Activated CD8-positive, alpha-beta T cell treated with anti-CD3 and anti-CD28 coated beads, Interleukin-2, amount 10 ng/mL, durations not matched to agents 7 days and 5 days (primary cell): Measurements from ENCODE around the gene NRP1. TPM values are rescaled to one million over a fixed set of nuclear protein-coding genes. Genes with fewer than 3 reads are reported as not detected.

Experiments
- ATAC-seq: fragments of 150-1000 bp; cut with Tn5 transposase; one replicate; pipeline ENCODE4 v1.10.0; 2021; ENCODE audit warnings: moderate library complexity
- CTCF ChIA-PET: fragments of 350-600 bp; sonication (Branson Sonifier 250); formaldehyde crosslinking; loops from one replicate; lab custom pipeline; 2021; ENCODE audit warnings: antibody characterized with exemption; lab: Charles Lee
- POLR2A ChIA-PET: fragments of 350-600 bp; sonication (Branson Sonifier 250); formaldehyde crosslinking; loops from one replicate; lab custom pipeline; 2021; ENCODE audit warnings: antibody characterized with exemption; lab: Charles Lee
- DNase-seq: peaks from one replicate; pipeline ENCODE4 v3.0.0-alpha.2; 2020
- H3K27ac Mint-ChIP-seq: one replicate; pipeline ENCODE4 v1.8.0; 2021; ENCODE audit warnings: mild to moderate bottlenecking, mixed read lengths
- H3K27me3 Mint-ChIP-seq: one replicate; pipeline ENCODE4 v1.8.0; 2021; ENCODE audit warnings: low read depth, mixed read lengths
- H3K36me3 Mint-ChIP-seq: one replicate; pipeline ENCODE4 v1.8.0; 2021; ENCODE audit warnings: low read depth, mixed read lengths
- H3K4me1 Mint-ChIP-seq: one replicate; pipeline ENCODE4 v1.8.0; 2021; ENCODE audit warnings: low read depth, mixed read lengths
- H3K4me3 Mint-ChIP-seq: one replicate; pipeline ENCODE4 v1.8.0; 2021; ENCODE audit warnings: mild to moderate bottlenecking, mixed read lengths
- H3K9me3 Mint-ChIP-seq: one replicate; pipeline ENCODE4 v1.8.0; 2022; ENCODE audit warnings: mixed read lengths; ENCODE audit not compliant: insufficient read depth
- total RNA-seq, 2 experiments: library from RNA; stranded (reverse); gene quantifications; one replicate each; pipeline ENCODE4 v1.2.3, GENCODE V29; 2021

The NRP1 gene
- total RNA-seq, 2 experiments from 2014 or later = 0.11 to 0.23 TPM

DNA sequence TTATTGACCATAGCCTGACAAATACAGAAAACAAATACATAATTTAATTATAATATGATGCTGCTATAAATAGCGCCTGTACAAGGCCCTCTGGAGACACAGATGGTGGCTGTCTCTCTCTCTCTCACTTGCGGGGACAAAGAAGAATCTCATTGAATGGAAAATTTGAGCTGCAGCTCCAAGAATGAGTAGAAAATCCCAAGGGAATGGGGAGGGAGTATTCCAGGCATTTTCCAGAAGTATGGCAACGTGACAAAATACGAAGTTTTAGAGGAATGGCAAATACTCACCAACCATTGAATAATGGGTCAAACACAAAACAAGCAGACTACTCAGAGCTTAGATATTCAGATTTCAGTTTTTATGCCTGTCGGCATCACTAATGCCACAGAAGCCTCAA is 179.9 kb downstream of the NRP1 start:
- Mint-ChIP-seq H3K4me3 (no peak overlapping the region), H3K4me1 (peaks cover 23% of the 10 kb centered on the region), H3K27me3 (peaks cover 2% of the 10 kb centered on the region), H3K27ac (no peak overlapping the region), H3K9me3 (no peaks in the 10 kb centered on the region), H3K36me3 (no peaks in the 10 kb centered on the region)
- no peak for ATAC-seq
- no peak for DNase-seq
- ChIA-PET POLR2A (interaction anchor here (1.4 to 2.7 kb wide), 3 partner anchors 15 to 19 kb away, joined by 5 to 10 read pairs (median 6); no protein-coding TSS in a partner anchor), CTCF (interaction anchor here (0.6 to 4.0 kb wide), 14 partner anchors 15 to 153 kb away, joined by 3 to 33 read pairs (median 7); no protein-coding TSS in a partner anchor)

DNA sequence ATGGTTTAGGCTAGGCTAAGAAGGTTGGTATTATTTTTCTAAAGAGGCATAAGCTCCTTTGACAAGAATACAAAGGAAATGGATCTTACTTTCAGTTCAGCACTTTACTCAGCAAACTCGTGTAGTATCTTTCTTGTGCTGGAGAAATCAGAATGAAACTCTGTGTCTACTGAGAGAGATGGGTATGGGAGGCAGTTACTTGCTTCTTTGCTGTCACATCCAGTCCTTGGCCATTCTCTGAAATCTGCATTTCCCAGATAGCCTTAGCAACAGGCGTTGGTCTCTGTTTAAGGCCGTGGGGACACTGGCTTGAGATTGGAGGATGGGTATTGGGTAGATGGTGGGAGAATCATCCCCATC is 180.5 kb downstream of the NRP1 start:
- peaks cover 2% of the 10 kb centered on the region for H3K27me3 Mint-ChIP-seq
- H3K9me3 Mint-ChIP-seq = no peaks in the 10 kb centered on the region
- ATAC-seq (no peak), DNase-seq (no peak)
- H3K36me3 Mint-ChIP-seq = no peaks in the 10 kb centered on the region
- CTCF ChIA-PET = interaction anchor here (0.7 to 4.0 kb wide), 22 partner anchors 8 to 206 kb away, joined by 3 to 33 read pairs (median 3); no protein-coding TSS in a partner anchor
- no peak overlapping the region for H3K4me3 Mint-ChIP-seq
- peak overlapping the region; percentile 18 for H3K27ac Mint-ChIP-seq
- POLR2A ChIA-PET = interaction anchor here (0.7 to 2.7 kb wide), 4 partner anchors 15 to 174 kb away, joined by 3 to 10 read pairs (median 8); no protein-coding TSS in a partner anchor
- H3K4me1 Mint-ChIP-seq = peaks cover 23% of the 10 kb centered on the region

DNA sequence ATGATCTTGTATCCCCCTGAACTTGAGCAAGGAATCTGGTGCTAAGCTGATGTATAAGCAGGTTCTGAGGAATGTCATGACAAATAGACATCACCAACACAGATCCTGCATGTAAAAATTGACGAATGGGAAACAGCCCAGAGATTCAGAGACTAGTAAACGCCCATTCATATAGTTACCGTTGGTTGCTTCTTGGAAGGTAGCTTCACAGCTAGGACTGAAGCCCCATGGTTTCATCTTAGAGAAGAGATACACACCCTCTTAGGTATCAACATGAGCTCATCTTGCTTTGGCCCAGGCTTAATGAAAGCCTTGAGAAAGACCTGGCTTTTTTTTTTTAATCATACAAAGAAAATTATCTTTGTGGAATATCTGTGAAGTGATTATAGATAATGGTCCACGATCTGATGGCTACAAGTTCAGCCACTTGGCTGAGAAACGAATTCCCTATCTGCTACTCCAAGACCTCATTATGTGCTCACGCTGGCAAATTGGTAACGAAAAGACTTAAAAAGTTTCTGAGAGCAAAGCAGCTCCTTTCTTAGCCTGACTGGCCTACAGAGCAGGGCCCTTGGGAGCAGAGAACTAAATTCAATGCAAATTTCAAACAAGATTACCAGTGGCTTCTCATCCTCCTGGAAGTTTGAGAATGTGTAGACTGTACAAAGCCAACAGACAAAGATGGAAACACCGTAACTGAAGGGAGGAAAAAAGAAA is 181.1 kb downstream of the NRP1 start:
- ATAC-seq = no peak
- H3K27ac Mint-ChIP-seq = peak overlapping the region; percentile 18
- ChIA-PET CTCF (interaction anchor here (0.7 to 4.0 kb wide), 22 partner anchors 9 to 205 kb away, joined by 3 to 33 read pairs (median 3); no protein-coding TSS in a partner anchor), POLR2A (interaction anchor here (0.7 to 2.7 kb wide), 5 partner anchors 14 to 173 kb away, joined by 3 to 10 read pairs (median 6); no protein-coding TSS in a partner anchor)
- no peak overlapping the region for H3K4me3 Mint-ChIP-seq
- no peaks in the 10 kb centered on the region for H3K9me3 Mint-ChIP-seq
- H3K27me3 Mint-ChIP-seq = peaks cover 2% of the 10 kb centered on the region
- no peak for DNase-seq
- peaks cover 23% of the 10 kb centered on the region for H3K4me1 Mint-ChIP-seq
- no peaks in the 10 kb centered on the region for H3K36me3 Mint-ChIP-seq

DNA sequence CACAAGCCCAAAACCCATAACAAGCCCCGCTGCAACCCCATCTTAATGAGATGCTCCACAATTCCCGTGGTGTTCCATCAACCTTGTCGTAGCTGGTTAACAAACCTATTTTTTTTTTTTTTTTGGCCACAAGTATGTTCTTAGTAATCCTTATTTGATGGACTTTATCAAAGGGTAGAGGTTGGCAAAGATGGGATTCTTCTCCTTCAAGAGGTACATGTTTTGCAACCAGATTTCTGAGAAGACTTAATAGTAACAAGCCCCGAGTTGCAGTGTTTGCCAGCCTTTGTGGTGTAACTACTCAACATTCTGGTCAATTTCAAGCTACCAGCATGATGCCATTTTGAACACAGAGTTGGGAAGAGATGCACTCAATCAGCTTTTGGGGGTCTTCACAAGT is 181.7 kb downstream of the NRP1 start:
- Mint-ChIP-seq H3K9me3 (peaks cover 5% of the 10 kb centered on the region), H3K4me3 (no peak overlapping the region), H3K27me3 (no peaks in the 10 kb centered on the region), H3K36me3 (no peaks in the 10 kb centered on the region), H3K4me1 (peaks cover 23% of the 10 kb centered on the region), H3K27ac (no peak overlapping the region)
- ATAC-seq (no peak), DNase-seq (no peak)
- CTCF ChIA-PET = interaction anchor here (1.0 to 4.0 kb wide), 12 partner anchors 9 to 204 kb away, joined by 3 to 33 read pairs (median 4); no protein-coding TSS in a partner anchor
- POLR2A ChIA-PET = interaction anchor here (0.6 to 2.7 kb wide), 4 partner anchors 13 to 1374 kb away, joined by 3 to 10 read pairs (median 6); no protein-coding TSS in a partner anchor

DNA sequence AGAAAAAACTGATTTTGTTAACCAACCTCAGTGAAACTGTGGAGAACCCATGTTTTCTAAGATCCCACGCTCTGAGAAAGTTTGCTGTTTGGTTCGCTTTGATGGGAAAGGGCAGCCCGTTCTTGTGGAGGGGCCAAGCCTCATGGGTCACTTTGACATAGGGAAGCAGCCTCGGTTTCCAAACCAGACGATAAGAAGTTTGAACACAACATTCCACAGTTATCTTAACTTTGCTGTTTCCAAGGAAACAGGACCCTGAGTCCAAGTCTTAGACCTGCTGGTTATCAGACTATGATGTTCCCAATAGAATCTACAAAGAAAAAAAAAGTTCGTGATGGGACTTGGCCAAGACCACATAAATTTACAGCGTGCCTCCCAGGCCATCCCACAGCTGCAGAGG is 182.3 kb downstream of the NRP1 start:
- peaks cover 5% of the 10 kb centered on the region for H3K9me3 Mint-ChIP-seq
- CTCF ChIA-PET = interaction anchor here (1.9 to 2.4 kb wide), 2 partner anchors 8 to 79 kb away, joined by 6 to 9 read pairs; no protein-coding TSS in a partner anchor
- H3K27ac Mint-ChIP-seq = no peak overlapping the region
- peaks cover 23% of the 10 kb centered on the region for H3K4me1 Mint-ChIP-seq
- DNase-seq = no peak
- no peak for ATAC-seq
- no peak overlapping the region for H3K4me3 Mint-ChIP-seq
- POLR2A ChIA-PET = interaction anchor here (0.6 to 2.7 kb wide), 2 partner anchors 13 to 1375 kb away, joined by 3 to 10 read pairs; no protein-coding TSS in a partner anchor
- H3K36me3 Mint-ChIP-seq = no peaks in the 10 kb centered on the region
- no peaks in the 10 kb centered on the region for H3K27me3 Mint-ChIP-seq

DNA sequence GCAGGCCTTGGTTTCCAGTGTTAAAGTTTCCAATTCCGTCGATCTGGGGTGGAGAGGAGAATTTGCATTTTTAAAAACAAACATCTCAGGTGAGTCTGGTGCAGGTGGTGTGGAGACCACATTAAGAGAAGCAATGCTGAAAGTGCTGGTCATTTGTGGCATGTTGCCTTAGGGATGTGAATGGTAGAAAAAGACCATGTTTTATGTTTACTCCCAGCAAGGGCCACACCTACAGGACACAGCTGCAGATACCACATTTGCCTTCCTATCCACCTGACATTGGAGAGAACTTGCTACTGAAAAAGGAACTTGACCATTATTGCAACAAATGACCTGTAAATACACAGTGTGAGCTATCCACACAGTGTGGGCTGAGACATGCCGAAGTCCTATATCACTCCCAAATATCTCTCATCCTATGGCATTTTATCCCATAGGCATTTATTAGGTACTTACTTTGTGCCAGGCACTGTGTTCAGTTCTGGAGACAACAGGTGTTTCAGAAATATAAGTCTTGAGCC is 183.1 kb downstream of the NRP1 start:
- POLR2A ChIA-PET = interaction anchor here (1.2 kb wide), 1 partner anchor 12 kb away, joined by 3 read pairs; no protein-coding TSS in a partner anchor
- ATAC-seq = no peak
- Mint-ChIP-seq H3K9me3 (peaks cover 5% of the 10 kb centered on the region), H3K27me3 (no peaks in the 10 kb centered on the region), H3K36me3 (no peaks in the 10 kb centered on the region), H3K4me3 (no peak overlapping the region), H3K27ac (no peak overlapping the region), H3K4me1 (peaks cover 23% of the 10 kb centered on the region)
- CTCF ChIA-PET = interaction anchor here (0.6 to 0.9 kb wide), 2 partner anchors 12 to 35 kb away, joined by 3 read pairs; no protein-coding TSS in a partner anchor
- no peak for DNase-seq

- POLR2A ChIA-PET = interaction anchor here (1.2 kb wide), 1 partner anchor 12 kb away, joined by 3 read pairs; no protein-coding TSS in a partner anchor
- no peak overlapping the region for H3K4me3 Mint-ChIP-seq
- H3K4me1 Mint-ChIP-seq = peaks cover 22% of the 10 kb centered on the region
Observed at GRCh38 chr10:33150889-33151288, 183.6 kb downstream of the NRP1 start.

DNA sequence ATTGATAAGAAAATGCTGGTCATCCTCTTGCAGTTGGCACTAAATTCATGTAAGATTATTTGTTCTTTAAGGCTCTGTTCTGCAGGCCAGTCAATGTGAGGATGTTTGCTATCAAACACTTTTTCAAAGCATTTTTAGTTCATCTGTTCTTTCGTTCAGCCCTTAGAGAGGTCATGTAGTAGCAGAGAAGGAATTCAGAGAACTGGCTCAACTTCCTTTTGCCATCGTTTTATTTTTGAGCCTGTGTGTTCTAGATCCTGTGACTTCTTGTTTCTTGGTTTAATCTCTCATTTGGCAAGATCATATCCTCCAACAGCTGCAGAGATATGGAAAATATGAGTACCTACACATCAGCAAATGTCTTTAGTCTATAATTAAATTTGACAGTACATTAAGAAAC is 184.3 kb downstream of the NRP1 start:
- no peak for ATAC-seq
- ChIA-PET POLR2A (interaction anchor here (1.2 kb wide), 1 partner anchor 11 kb away, joined by 3 read pairs; no protein-coding TSS in a partner anchor), CTCF (no interaction called here)
- no peaks in the 10 kb centered on the region for H3K36me3 Mint-ChIP-seq
- H3K4me3 Mint-ChIP-seq = no peak overlapping the region
- no peak overlapping the region for H3K27ac Mint-ChIP-seq
- H3K4me1 Mint-ChIP-seq = peaks cover 17% of the 10 kb centered on the region
- H3K9me3 Mint-ChIP-seq = peaks cover 5% of the 10 kb centered on the region
- no peaks in the 10 kb centered on the region for H3K27me3 Mint-ChIP-seq
- DNase-seq = no peak

More at GRCh38 chr10:33150889-33151288, 183.6 kb downstream of the NRP1 start:
- no peak for DNase-seq
- peaks cover 5% of the 10 kb centered on the region for H3K9me3 Mint-ChIP-seq
- CTCF ChIA-PET = interaction anchor here (0.6 to 0.9 kb wide), 2 partner anchors 12 to 34 kb away, joined by 3 read pairs; no protein-coding TSS in a partner anchor
- no peaks in the 10 kb centered on the region for H3K27me3 Mint-ChIP-seq
- no peaks in the 10 kb centered on the region for H3K36me3 Mint-ChIP-seq
- no peak for ATAC-seq
- H3K27ac Mint-ChIP-seq = no peak overlapping the region

GRCh38 chr10:33147013-33147310 is 187.5 kb downstream of the NRP1 start:
- no peak for ATAC-seq
- ChIA-PET CTCF (interaction anchor here (0.9 to 1.4 kb wide), 3 partner anchors 9 to 138 kb away, joined by 3 to 4 read pairs (median 4); no protein-coding TSS in a partner anchor), POLR2A (interaction anchor here (0.9 kb wide), 1 partner anchor 8 kb away, joined by 3 read pairs; no protein-coding TSS in a partner anchor)
- Mint-ChIP-seq H3K27ac (no peak overlapping the region), H3K27me3 (no peaks in the 10 kb centered on the region), H3K4me3 (no peak overlapping the region), H3K36me3 (no peaks in the 10 kb centered on the region), H3K4me1 (peaks cover 30% of the 10 kb centered on the region), H3K9me3 (peaks cover 5% of the 10 kb centered on the region)
- DNase-seq = no peak

DNA sequence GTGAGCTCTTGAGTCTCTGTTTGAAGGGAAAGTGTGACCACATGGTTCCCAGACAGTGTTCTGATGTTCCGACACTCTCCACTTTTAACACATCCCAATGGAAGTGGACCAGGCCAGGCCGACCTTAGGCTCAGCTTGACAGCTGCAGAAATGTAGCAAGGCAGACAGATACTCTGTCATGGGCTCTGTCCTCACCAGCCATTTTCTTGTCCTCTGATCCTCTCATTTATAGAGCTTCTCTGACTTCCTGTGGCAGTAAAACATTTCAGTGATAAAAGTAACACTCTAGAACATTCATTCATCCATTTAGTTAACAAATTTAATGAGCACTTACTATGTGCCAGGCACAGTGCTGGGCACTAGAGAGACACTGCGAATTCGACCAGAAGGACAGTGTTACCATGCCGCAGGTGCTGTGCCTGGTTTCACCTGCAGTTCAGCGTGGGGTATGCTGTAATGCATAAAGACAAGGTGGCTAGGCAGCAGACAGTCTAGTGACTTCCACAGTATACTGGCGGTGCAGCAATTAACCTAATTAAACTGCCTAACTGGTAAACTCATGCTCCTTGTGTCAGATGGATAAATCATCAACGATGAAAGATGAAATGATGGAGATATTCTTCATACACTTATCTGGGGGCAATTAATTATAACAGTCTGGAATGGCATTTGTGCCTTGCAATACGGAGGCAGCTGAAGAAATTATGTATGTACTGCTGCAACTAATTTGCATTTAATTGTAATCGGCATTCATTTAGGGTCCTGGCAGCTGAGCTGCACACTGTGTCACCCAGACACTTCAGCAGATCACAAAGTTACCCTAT is 188.1 kb downstream of the NRP1 start:
- ChIA-PET POLR2A (interaction anchor here (0.9 kb wide), 1 partner anchor 8 kb away, joined by 3 read pairs; no protein-coding TSS in a partner anchor), CTCF (interaction anchor here (0.9 to 1.4 kb wide), 2 partner anchors 9 to 137 kb away, joined by 3 to 4 read pairs; no protein-coding TSS in a partner anchor)
- Mint-ChIP-seq H3K27me3 (no peaks in the 10 kb centered on the region), H3K27ac (no peak overlapping the region), H3K4me1 (peaks cover 29% of the 10 kb centered on the region), H3K36me3 (no peaks in the 10 kb centered on the region), H3K9me3 (peaks cover 5% of the 10 kb centered on the region), H3K4me3 (no peak overlapping the region)
- ATAC-seq (no peak), DNase-seq (no peak)
